Renal cortex interstitium (tissue), 11 donors: Measurements from ENCODE around the gene ARID1B. TPM values are rescaled to one million over a fixed set of nuclear protein-coding genes. Genes with fewer than 3 reads are reported as not detected.
A peak's percentile ranks its signal among the peaks of the same experiment; 100 is the strongest.

Experiments used
- DNase-seq, 11 donors: peaks; one replicate each; pipeline ENCODE4 v3.0.0-alpha.2; 2013; ENCODE audit warnings: low read depth in 9 of 11, low spot score in 4 of 11; ENCODE audit errors: extremely low read depth in 1 of 11
- polyA plus RNA-seq, 3 donors: library from polyadenylated mRNA; unstranded; fragments of 120-200 nt; gene quantifications; one replicate each; pipeline ENCODE4 v1.2.1, GENCODE V29; 2013; ENCODE audit not compliant: insufficient read length in 3 of 3

Gene ARID1B
- polyA plus RNA-seq, 3 donors, result 74.6 to 84.5 (median 76.8) TPM

GRCh38 chr6:157221049-157221816 lies 444.1 kb downstream of the ARID1B start:
- peak in 9 of 11 donors; percentile 58 to 77 (median 73) for DNase-seq

- no peak for DNase-seq
These were observed 444.6 kb downstream of the ARID1B start for GRCh38 chr6:157221817-157222175.

- DNase-seq, result no peak
These were observed 445.2 kb downstream of the ARID1B start for GRCh38 chr6:157222201-157222981.

- no peak for DNase-seq
These were observed 445.8 kb downstream of the ARID1B start for GRCh38 chr6:157223021-157223430.

GRCh38 chr6:157223511-157223910 lies 446.3 kb downstream of the ARID1B start:
- DNase-seq, result no peak

- DNase-seq, result no peak
These were observed 447.2 kb downstream of the ARID1B start for GRCh38 chr6:157224178-157224950.

- no peak for DNase-seq
These were observed 447.9 kb downstream of the ARID1B start for GRCh38 chr6:157224951-157225574.

- DNase-seq, result no peak
These were observed 448.4 kb downstream of the ARID1B start for GRCh38 chr6:157225575-157225995.

- peak in 2 of 11 donors; percentile 49 to 53 for DNase-seq
These were observed 448.9 kb downstream of the ARID1B start for GRCh38 chr6:157226026-157226625.

- no peak for DNase-seq
These were observed 449.6 kb downstream of the ARID1B start for GRCh38 chr6:157226761-157227160.

GRCh38 chr6:157227202-157228166 lies 450.3 kb downstream of the ARID1B start:
- no peak for DNase-seq

GRCh38 chr6:157228426-157229131 lies 451.4 kb downstream of the ARID1B start:
- no peak for DNase-seq

- DNase-seq, result no peak
These were observed 452.0 kb downstream of the ARID1B start for GRCh38 chr6:157229132-157229618.

- no peak for DNase-seq
These were observed 452.5 kb downstream of the ARID1B start for GRCh38 chr6:157229713-157230112.

- DNase-seq, result no peak
These were observed 453.7 kb downstream of the ARID1B start for GRCh38 chr6:157230910-157231309.

GRCh38 chr6:157232161-157232895 lies 455.1 kb downstream of the ARID1B start:
- DNase-seq, result no peak
